HK-2 (cell line): ENCODE data around the gene OR10H2.
"Not testable (repeated sequence)": the region's sequence is repeated elsewhere in the genome, so short reads cannot be mapped to it uniquely, and the experiment has no call there.

Experiments
- DNase-seq: peaks from one replicate; pipeline ENCODE4 v3.0.0-alpha.2; 2018; ENCODE audit not compliant: unreplicated experiment

OR10H2 gene

GRCh38 chr19:15769586-15769985 lies 41.8 kb downstream of the OR10H2 start:
- peak; percentile 2 for DNase-seq

- not testable (repeated sequence) for DNase-seq
Observed at GRCh38 chr19:15774159-15774558, 46.3 kb downstream of the OR10H2 start.

GRCh38 chr19:15775249-15775648 lies 47.4 kb downstream of the OR10H2 start:
- DNase-seq, result no peak

- no peak for DNase-seq
Observed at GRCh38 chr19:15776264-15776663, 48.4 kb downstream of the OR10H2 start.

- no peak for DNase-seq
Observed at GRCh38 chr19:15776991-15777970, 49.5 kb downstream of the OR10H2 start.
